ENCODE measurements around the gene NANOS3.

The NANOS3 gene

GRCh38 chr19:13882419-13882795 is 5.5 kb downstream of the NANOS3 start:
- no peak for DNase-seq
- intact Hi-C loops (cut with DNase I) = no loop called here

- DNase-seq = no peak
- intact Hi-C loops (cut with DNase I) = no loop called here
These were observed 5.9 kb downstream of the NANOS3 start for GRCh38 chr19:13882836-13883235.

GRCh38 chr19:13883516-13884064 is 6.7 kb downstream of the NANOS3 start:
- no peak for DNase-seq
- intact Hi-C loops (cut with DNase I) = no loop called here

- DNase-seq = no peak
- intact Hi-C loops (cut with DNase I) = no loop called here
These were observed 8.0 kb downstream of the NANOS3 start for GRCh38 chr19:13884726-13885591.

GRCh38 chr19:13885826-13886365 is 9.0 kb downstream of the NANOS3 start:
- intact Hi-C loops (cut with DNase I) = no loop called here
- DNase-seq = no peak

- no peak for DNase-seq
- intact Hi-C loops (cut with DNase I) = no loop called here
These were observed 10.1 kb downstream of the NANOS3 start for GRCh38 chr19:13887018-13887436.

- intact Hi-C loops (cut with DNase I) = no loop called here
- no peak for DNase-seq
These were observed 10.6 kb downstream of the NANOS3 start for GRCh38 chr19:13887517-13887916.

- DNase-seq = no peak
- intact Hi-C loops (cut with DNase I) = no loop called here
These were observed 11.3 kb downstream of the NANOS3 start for GRCh38 chr19:13888281-13888680.

GRCh38 chr19:13890136-13890535 is 13.2 kb downstream of the NANOS3 start:
- DNase-seq = no peak
- intact Hi-C loops (cut with DNase I) = no loop called here

GRCh38 chr19:13892870-13893269 is 15.9 kb downstream of the NANOS3 start:
- intact Hi-C loops (cut with DNase I) = no loop called here
- DNase-seq = no peak

GRCh38 chr19:13894552-13894951 is 17.6 kb downstream of the NANOS3 start:
- no peak for DNase-seq
- intact Hi-C loops (cut with DNase I) = no loop called here

GRCh38 chr19:13896227-13896626 is 19.3 kb downstream of the NANOS3 start:
- DNase-seq = no peak
- intact Hi-C loops (cut with DNase I) = no loop called here

GRCh38 chr19:13899393-13899792 is 22.5 kb downstream of the NANOS3 start:
- intact Hi-C loops (cut with DNase I) = no loop called here
- no peak for DNase-seq

GRCh38 chr19:13899912-13900584 is 23.1 kb downstream of the NANOS3 start:
- no peak for DNase-seq
- intact Hi-C loops (cut with DNase I) = loop anchor here (10.0 kb wide), 1 partner anchor 55 kb away; the partner anchor contains the start of gene DCAF15

- intact Hi-C loops (cut with DNase I) = loop anchor here (10.0 kb wide), 1 partner anchor 52 kb away; the partner anchor contains the start of gene DCAF15
- DNase-seq = no peak
These were observed 26.1 kb downstream of the NANOS3 start for GRCh38 chr19:13902993-13903555.

GRCh38 chr19:13905634-13906520 is 28.9 kb downstream of the NANOS3 start, which contains the start of the genes BRME1 and CC2D1A:
Gene BRME1 (minus strand): TSS chr19:13906117. CDS start chr19:13904892, 1,225 bp downstream.
Gene CC2D1A (plus strand): TSS chr19:13906201. CDS start chr19:13906442, 241 bp downstream.
- intact Hi-C loops (cut with DNase I) = loop anchor here (10.0 kb wide), 1 partner anchor 49 kb away; the partner anchor contains the start of gene DCAF15
- DNase-seq = peak; percentile 90 to 99 (median 96)

- no peak for DNase-seq
- intact Hi-C loops (cut with DNase I) = loop anchor here (10.0 kb wide), 1 partner anchor 48 kb away; the partner anchor contains the start of gene DCAF15
These were observed 29.6 kb downstream of the NANOS3 start for GRCh38 chr19:13906521-13906904.

- no peak for DNase-seq
- intact Hi-C loops (cut with DNase I) = loop anchor here (10.0 kb wide), 1 partner anchor 48 kb away; the partner anchor contains the start of gene DCAF15
These were observed 30.0 kb downstream of the NANOS3 start for GRCh38 chr19:13906910-13907309.

- intact Hi-C loops (cut with DNase I) = loop anchor here (10.0 kb wide), 1 partner anchor 46 kb away; the partner anchor contains the start of gene DCAF15
- no peak for DNase-seq
These were observed 31.7 kb downstream of the NANOS3 start for GRCh38 chr19:13908674-13909073.
